Vagina (tissue), 2 donors: ENCODE measurements around the gene TTC7B.

Experiments
- POLR2A ChIP-seq, 2 donors: fragments of 450-650 bp; IDR thresholded peaks; one replicate each; pipeline ENCODE4 v1.6.1; 2017; ENCODE audit warnings: antibody characterized with exemption in 2 of 2, mild to moderate bottlenecking in 2 of 2, moderate library complexity in 2 of 2
- POLR2AphosphoS5 ChIP-seq, 2 donors: sonication (generic); formaldehyde crosslinking; IDR thresholded peaks; one replicate each; pipeline ENCODE4 v1.9.0; 2017; ENCODE audit warnings: antibody characterized with exemption in 2 of 2, mild to moderate bottlenecking in 2 of 2, low read depth in 1 of 2; ENCODE audit not compliant: insufficient read depth in 1 of 2
- TF ChIP-seq, protein P1 (sequence below), 3 experiments: fragments of 450-650 bp in 2 of 3; fragments of 200-600 bp in 1 of 3; sonication (generic) in 1 of 3; IDR thresholded peaks; one replicate each; pipeline ENCODE4 v1.5.1; 2017 to 2019; ENCODE audit warnings: antibody characterized with exemption in 3 of 3, mild to moderate bottlenecking in 2 of 3, moderate library complexity in 2 of 3

- TF ChIP-seq, protein P1, sequence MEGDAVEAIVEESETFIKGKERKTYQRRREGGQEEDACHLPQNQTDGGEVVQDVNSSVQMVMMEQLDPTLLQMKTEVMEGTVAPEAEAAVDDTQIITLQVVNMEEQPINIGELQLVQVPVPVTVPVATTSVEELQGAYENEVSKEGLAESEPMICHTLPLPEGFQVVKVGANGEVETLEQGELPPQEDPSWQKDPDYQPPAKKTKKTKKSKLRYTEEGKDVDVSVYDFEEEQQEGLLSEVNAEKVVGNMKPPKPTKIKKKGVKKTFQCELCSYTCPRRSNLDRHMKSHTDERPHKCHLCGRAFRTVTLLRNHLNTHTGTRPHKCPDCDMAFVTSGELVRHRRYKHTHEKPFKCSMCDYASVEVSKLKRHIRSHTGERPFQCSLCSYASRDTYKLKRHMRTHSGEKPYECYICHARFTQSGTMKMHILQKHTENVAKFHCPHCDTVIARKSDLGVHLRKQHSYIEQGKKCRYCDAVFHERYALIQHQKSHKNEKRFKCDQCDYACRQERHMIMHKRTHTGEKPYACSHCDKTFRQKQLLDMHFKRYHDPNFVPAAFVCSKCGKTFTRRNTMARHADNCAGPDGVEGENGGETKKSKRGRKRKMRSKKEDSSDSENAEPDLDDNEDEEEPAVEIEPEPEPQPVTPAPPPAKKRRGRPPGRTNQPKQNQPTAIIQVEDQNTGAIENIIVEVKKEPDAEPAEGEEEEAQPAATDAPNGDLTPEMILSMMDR (IDR thresholded peaks at IDR 0.05): no peak
- TF ChIP-seq POLR2AphosphoS5 (IDR thresholded peaks at IDR 0.05; ENCODE audit: insufficient read depth in 1 of 2, low read depth in 1 of 2): no peak
- TF ChIP-seq POLR2A (IDR thresholded peaks at IDR 0.05): no peak
Measured at GRCh38 chr14:90521084-90521929, 294.9 kb downstream of the TTC7B start.
